Measurements from ENCODE around the gene AFF3.

GRCh38 chr2:99911736-99912135, 230.7 kb downstream of the AFF3 start:
- TF ChIP-seq EZH2phosphoT487 (IDR thresholded peaks at IDR 0.05; ENCODE audit: low read length) (no peak), CTCF (IDR thresholded peaks at IDR 0.05; ENCODE audit: low read length) (no peak)
